AG09319 (cell line): Measurements from ENCODE around the gene CCDC112.

Experiments used
- DNase-seq: peaks from one replicate; pipeline ENCODE4 v3.0.0-alpha.2; 2010; ENCODE audit warnings: low read depth; ENCODE audit errors: extremely low read depth
- TF ChIP-seq, protein P1 (sequence below): IDR thresholded peaks from 2 replicates; pipeline ENCODE4 v1.5.1; 2011; ENCODE audit warnings: low read depth, mild to moderate bottlenecking, inconsistent platforms, low read length, moderate library complexity

Gene CCDC112

DNA sequence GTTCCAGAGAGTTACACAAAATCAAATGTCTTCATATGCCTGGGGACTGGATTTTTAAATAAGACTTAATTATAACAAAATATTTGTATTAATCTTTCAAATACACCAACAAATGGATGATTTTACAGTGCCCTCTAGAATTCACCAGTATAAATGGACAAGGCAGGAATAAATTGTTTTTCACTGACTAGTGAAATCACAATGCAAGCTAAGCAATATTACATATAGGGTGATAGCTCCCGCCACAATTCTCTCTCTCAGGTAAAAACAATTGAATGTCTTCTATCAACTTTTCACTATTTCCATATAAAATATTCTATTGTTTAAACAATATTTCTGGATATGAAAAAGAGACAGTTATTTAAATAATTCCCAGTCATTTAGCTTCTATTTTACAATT is 8.0 kb upstream of the CCDC112 start:
- TF ChIP-seq, protein P1, sequence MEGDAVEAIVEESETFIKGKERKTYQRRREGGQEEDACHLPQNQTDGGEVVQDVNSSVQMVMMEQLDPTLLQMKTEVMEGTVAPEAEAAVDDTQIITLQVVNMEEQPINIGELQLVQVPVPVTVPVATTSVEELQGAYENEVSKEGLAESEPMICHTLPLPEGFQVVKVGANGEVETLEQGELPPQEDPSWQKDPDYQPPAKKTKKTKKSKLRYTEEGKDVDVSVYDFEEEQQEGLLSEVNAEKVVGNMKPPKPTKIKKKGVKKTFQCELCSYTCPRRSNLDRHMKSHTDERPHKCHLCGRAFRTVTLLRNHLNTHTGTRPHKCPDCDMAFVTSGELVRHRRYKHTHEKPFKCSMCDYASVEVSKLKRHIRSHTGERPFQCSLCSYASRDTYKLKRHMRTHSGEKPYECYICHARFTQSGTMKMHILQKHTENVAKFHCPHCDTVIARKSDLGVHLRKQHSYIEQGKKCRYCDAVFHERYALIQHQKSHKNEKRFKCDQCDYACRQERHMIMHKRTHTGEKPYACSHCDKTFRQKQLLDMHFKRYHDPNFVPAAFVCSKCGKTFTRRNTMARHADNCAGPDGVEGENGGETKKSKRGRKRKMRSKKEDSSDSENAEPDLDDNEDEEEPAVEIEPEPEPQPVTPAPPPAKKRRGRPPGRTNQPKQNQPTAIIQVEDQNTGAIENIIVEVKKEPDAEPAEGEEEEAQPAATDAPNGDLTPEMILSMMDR = no peak
- no peak for DNase-seq

DNA sequence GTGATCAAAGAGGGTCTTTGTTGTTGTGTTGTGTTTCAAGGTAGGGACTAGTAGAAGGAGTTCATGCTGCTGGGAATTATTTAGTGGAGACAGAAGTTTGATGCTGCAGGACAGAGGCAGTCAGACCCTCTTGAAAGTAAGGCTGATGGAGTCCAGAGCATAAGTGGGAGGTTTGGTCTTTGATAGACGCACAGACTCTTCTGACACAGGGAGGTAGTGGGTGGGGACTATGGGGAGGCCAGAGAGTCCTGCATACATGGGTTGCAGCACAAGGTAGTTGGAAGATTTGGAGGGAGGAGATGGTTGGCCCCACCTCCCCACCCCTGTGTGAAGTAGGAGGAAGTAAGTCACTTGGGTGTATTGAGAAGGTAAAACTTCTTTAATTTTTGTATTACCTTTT is 2.4 kb upstream of the CCDC112 start:
- DNase-seq = no peak
- TF ChIP-seq, protein P1 = no peak

DNA sequence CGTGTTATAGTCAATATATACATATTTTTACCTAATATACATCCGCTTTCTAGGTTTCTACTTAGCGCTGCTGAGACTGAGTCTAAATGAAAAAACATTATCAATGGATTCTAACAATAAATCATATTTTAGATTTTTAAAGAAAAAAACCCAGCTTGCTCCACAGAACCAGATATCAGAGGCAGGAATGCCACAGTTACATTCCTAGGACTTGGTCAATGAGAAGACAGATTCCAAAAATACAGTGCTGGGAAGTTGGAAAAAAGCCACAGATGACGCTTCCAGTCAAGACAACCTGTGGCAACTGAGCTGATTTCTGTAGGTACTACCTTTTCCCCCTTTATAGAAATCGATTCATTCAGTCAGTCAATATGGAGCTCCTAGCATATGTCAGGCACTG is 577 bp upstream of the CCDC112 start:
- TF ChIP-seq, protein P1 = no peak
- no peak for DNase-seq

DNA sequence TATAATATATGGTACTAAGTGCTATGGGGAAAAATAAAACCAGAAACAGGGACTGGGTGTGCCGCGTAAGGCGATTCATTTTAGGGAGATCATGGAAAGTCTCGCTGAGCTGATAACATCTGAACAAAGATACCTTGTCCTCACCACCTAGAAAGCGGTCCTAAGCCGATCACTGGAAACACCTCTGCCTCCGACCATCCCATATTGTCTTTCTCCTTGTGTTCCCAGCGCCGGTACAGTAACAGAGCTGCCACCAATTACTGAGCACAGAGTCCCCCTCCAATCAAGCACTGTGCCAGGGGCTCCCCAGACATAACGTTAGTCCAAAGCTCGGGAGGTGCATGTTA is 704 bp downstream of the CCDC112 start:
- TF ChIP-seq, protein P1 = no peak
- DNase-seq = no peak

DNA sequence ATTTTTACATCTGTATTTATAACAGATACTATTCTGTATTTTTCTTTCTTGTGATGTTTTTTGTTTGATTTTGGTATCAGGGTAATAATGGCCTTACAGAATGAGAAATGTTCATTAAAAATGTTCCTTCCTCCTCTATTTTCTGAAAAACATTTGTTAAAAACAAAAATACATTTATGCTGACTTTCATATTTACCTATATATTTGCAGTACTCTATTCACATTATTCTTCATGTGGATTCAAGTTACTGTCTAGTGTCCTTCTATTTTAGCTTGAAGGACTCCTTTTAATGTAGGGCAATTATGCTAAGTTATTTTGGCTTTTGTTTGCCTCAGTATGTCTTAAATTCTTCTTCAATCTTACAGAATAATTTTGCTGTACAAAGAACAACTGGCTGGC is 5.1 kb downstream of the CCDC112 start:
- no peak for DNase-seq
- TF ChIP-seq, protein P1 = no peak

DNA sequence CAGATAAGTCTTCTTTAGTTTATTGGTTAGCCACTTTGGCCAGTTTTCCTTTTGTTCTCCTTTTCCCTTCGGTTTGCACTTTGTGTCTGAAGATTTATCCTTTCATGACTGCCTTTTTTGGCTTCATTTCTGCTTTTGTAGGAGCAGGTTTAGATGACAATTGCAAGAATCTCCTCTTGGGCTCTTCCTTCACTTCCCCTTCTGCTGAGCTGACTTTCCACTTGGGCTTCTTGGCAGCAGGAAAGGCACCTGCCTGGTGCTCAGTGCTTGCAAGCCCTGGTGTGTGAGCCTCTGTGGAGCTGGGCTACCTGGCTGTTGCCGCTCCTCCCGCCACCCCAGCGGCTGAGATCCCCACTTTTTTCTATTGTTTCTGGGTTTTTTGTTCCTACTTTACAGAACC is 7.3 kb downstream of the CCDC112 start:
- no peak for DNase-seq
- TF ChIP-seq, protein P1 = no peak

DNA sequence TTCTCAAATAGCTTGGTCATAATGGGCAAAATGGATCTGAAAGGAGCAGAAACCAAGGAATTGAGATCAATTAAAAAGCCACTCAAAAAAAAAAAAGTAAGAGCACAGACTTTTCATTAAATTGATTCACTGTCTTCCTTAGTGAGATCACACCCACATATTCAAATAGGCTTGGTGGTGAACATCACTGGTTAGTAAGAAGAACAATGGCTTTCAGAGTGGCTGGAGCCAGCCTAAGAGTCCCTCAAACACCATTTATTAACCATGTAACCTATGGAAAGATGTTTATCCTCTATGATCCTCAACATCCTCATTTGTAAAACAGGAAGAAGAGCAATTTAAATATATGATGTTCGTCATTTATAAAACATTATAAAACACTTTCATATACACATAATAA is 12.4 kb downstream of the CCDC112 start:
- TF ChIP-seq, protein P1 = no peak
- DNase-seq = no peak
